HUDEP-2 (cell line): ENCODE measurements around the gene HSPH1.
"Not testable (repeated sequence)": the region's sequence is repeated elsewhere in the genome, so short reads cannot be mapped to it uniquely, and the experiment has no call there.

Source experiments
- DNase-seq, 76 experiments: peaks; one replicate each; lab custom pipeline; 2025; ENCODE audit not compliant: unreplicated experiment in 76 of 76; lab: John Stamatoyannopoulos, UW

Gene HSPH1

DNA sequence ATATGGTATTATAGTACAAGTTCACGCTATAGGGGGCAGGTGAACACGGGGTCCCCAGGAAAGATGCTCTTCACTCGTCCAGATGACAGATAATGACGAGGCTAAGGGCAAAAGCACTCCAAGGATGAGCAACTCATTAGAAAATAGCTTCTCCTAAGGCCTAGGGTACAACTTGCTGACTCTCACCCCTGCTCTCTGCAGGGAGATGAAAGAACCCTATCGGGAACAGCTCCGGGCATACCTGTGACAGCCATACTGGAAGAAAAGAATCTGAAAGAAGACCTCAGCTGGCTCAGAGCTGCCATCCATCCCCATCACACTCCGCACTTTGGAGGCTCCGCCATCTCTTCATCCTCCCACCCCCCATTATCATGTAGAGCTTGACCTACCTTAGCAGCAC lies 17.5 kb upstream of the HSPH1 start:
- no peak for DNase-seq

GRCh38 chr13:31177813-31178495 lies 16.2 kb upstream of the HSPH1 start:
- not testable (repeated sequence) for DNase-seq

DNA sequence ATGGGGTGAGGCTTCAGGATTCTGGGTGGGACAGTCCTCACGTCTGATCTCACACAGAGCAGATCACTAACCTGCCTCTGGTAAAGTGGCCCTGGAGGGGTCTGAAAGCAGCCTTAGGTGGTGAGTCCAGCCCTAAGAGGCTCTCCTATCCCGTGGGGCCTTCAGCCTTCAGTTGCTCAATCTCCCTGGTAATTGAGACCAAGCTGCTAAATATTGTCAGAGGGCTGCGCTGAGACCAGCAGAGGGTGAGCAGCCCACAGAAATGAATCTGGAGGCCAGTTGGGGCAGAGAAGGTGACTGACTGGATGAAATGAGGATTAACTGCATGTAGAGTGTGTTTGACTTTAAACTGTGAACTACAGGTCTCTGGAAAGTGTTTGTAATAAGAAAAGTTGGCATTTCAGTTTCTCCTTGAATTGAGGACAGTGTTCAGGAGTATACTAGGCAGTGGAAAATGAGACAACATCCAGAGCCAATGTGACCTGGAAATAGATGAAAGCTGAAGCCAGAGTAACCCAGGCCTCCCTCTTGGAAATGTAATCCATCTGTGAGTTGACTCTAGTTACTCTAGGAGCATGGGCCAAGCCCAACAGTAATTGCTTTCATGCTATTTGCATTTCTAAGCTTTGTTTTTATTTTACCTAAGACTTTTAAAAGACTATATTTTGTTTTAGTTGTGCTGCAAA lies 14.3 kb upstream of the HSPH1 start:
- DNase-seq, result no peak

- peak in 1 of 76 experiments; percentile 12 for DNase-seq
These were observed 12.3 kb upstream of the HSPH1 start for GRCh38 chr13:31174018-31174417.

DNA sequence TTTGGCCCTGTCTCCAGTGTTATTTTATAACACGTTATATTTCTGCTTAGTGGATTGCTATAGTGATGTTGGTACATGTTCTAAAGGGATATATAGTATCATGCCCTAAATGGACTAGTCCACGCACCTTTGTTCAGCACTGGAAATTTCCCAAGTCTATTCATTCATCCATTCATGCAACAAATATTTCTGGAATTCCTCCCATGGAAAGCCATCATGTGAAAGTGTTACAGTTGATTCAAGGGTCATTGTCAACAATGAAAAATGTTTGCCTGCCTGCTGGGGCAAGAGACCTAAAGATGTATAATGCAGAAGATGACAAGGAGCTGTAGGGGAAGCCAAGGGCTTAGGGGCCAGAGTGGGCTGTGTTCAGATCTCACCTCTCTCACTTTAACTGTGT lies 10.8 kb upstream of the HSPH1 start:
- no peak for DNase-seq

DNA sequence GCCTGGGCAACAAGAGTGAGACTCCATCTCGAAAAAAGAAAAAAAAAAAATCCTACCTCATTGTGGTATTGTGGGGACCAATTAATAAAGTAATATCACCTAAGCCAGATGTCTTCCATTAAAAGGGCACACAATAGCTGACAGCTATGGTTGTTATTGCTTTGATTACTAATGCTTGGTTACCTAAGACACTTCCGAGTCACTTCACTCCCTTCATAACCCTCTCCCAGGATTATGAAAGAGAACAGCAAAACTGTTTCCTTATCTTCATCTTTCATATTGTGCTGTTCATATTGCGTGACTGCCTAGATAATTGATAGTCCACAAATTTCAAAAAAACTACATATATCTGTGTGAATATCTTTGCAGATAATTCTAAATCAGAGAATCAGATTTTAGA lies 10.3 kb upstream of the HSPH1 start:
- DNase-seq, result no peak

DNA sequence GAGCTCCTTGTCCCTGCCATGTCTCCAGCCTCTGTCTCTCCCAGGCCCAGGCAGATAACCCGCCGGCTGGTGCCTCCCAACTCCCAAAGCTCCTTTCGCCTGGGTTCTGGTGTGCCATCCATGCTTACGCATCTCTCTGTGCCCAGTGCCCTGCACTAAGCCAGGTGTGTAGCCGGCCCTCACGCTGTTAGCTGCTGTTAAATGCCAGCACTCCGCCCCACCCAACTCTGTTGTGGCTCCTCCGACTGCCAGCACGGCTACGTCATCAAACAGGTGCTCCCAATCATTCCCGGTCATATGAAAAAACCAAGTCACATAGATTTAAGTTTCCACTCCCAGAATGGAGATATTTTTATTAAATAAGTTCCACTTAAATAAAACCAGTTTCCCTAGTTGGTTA lies 7.0 kb upstream of the HSPH1 start:
- DNase-seq, result no peak

- no peak for DNase-seq
These were observed 6.5 kb upstream of the HSPH1 start for GRCh38 chr13:31168166-31168565.

- no peak for DNase-seq
These were observed 5.8 kb upstream of the HSPH1 start for GRCh38 chr13:31167490-31167889.

GRCh38 chr13:31166591-31166990 lies 4.9 kb upstream of the HSPH1 start:
- no peak for DNase-seq

DNA sequence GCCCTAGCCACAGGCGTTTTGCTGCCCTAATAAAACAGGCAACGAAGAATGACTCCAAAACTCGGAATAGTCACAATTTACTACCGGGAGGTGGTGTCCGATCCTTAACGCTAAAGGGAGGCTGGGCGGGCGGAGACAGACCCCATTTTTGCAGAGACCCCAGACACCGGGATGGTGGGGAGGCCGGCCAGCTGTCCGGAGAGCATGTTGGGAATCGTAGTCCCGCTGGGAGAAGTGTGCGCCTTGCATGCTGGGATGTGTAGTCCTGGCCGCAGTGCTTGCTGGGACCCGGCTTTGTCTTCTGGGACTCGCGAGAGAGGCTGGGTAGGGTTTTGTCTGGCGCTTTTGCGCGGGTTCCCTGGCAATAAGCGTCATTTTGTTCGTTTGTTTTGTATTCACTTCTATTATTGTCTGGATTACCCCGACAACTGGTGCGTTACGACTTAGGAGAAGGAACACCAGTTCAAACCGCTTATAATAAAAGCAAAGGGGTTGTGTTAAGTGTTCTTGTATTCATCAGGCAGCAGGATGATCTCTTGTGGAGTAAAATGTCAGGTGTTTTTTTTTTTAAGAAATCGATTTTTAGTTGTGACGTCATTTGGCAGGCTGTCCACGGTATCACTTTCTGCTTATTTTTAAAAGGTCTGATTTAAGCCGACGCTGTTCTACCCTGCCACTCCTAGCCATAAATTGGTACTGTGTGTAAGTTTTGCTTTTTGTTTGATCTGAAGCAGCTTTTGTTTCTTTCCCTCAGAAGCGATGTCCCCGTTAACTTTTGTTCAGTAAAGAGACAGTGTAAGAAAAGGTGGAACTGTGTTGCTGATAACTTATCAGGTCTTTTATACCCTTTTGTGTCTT lies 676 bp upstream of the HSPH1 start:
- peak; percentile 49 to 97 (median 92) for DNase-seq

DNA sequence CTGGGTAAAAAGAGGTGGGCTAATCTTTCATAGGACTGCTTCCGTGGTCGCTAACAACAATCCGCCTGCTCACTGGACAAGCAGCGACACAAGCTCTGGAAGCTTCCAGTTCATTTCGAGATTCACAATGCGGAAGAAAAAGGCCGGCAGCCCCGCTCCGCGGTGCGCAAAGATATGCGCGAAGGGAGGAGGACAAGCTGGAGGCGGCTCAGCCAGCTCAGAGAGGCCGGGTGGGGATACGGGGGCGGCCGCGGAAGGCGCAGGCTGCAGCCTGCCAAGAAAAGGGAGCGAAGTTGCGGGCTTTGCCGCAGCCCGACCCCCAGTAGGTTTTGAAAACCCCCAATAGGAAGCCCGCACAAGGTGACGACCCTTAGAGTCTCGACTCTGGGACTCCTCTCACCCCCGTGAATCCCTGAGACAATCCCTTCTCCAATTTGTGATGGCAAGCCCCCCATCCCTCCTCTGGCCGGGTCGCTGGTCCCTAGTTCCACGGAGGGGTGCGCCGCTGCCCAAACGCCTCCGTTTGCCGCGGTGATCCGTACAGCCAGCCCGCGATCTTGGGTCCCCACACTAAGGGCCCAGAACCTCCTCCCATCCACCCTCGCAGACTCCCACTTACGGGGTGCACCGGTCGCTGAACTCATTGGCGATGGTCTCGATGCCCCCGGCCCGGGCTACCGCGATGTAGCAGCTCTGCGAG lies 697 bp downstream of the HSPH1 start:
- peak in 61 of 76 experiments; percentile 2 to 56 (median 32) for DNase-seq

DNA sequence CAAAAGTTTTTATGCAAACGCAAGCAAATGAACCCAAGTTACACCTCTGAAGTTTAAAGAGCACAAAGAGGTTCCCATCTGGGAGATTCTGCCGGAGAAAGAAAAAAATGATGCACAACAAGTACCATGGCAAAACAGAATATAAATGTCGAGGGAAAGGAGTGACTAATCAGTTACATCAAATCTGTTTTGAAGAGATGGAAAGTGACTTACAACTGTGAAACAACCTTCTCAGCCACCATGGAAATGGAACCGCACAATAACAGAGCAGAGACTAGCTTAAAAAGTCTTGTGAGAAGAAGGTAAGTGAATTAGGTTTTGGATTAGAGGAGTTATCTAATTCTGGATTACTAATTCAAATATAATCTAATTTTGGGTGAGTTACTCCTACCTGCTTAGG lies 2.4 kb downstream of the HSPH1 start:
- no peak for DNase-seq

GRCh38 chr13:31154939-31155338 lies 6.8 kb downstream of the HSPH1 start:
- no peak for DNase-seq

GRCh38 chr13:31151837-31152236 lies 9.9 kb downstream of the HSPH1 start:
- DNase-seq, result no peak

- DNase-seq, result no peak
These were observed 11.3 kb downstream of the HSPH1 start for GRCh38 chr13:31150315-31150985.

GRCh38 chr13:31149604-31150003 lies 12.1 kb downstream of the HSPH1 start:
- no peak for DNase-seq

GRCh38 chr13:31145417-31145816 lies 16.3 kb downstream of the HSPH1 start:
- DNase-seq, result no peak

DNA sequence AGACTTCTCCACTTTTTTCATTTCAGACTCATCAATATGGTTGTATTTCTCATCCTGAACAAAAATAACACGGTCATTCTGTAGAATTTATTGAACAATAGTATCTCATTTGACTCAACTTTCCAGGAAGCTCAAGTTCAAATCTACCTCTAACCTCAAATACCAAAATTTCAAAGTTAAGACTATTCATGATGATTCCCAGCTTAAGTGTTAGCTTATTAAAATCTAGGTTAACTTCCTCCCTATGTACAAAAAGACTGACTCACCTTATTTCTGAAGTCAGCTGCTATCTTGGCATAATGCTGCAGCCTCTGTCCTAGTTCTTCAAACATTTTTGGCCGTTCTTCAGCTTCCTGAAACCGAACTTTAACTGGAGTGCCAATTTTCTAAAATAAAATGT lies 23.2 kb downstream of the HSPH1 start:
- DNase-seq, result no peak

- DNase-seq, result no peak
These were observed 25.0 kb downstream of the HSPH1 start for GRCh38 chr13:31136724-31137123.
